SU-DHL-6 (cell line): ENCODE measurements around the gene BBS10.

ENCODE experiments used
- H2AFZ ChIP-seq: fragments of 200-600 bp; sonication (generic); 2 replicates; pipeline ENCODE4 v1.6.1; 2014; ENCODE audit warnings: low read depth, mild to moderate bottlenecking, moderate library complexity, mixed read lengths, antibody characterized with exemption, low read length; ENCODE audit not compliant: severe bottlenecking
- H3F3A ChIP-seq: fragments of 200-600 bp; shearing (Covaris generic); 2 replicates; pipeline ENCODE4 v1.6.0; 2016; ENCODE audit warnings: antibody characterized with exemption, mild to moderate bottlenecking; ENCODE audit not compliant: insufficient read depth
- H3K27ac ChIP-seq: fragments of 200-600 bp; sonication (generic); 2 replicates; pipeline ENCODE4 v1.5.1; 2016; ENCODE audit warnings: low read depth, mild to moderate bottlenecking, low read length, moderate library complexity, mixed read lengths
- H3K27me3 ChIP-seq: fragments of 200-600 bp; sonication (generic), shearing (Covaris generic); 2 replicates; pipeline ENCODE4 v1.6.0; 2014; ENCODE audit warnings: mild to moderate bottlenecking, low read length
- H3K36me3 ChIP-seq: fragments of 200-600 bp; sonication (generic); 2 replicates; pipeline ENCODE4 v1.6.1; 2014; ENCODE audit warnings: mild to moderate bottlenecking, low read length, mixed read lengths
- H3K4me2 ChIP-seq: fragments of 300-600, 200-600 bp; shearing (Covaris generic), sonication (generic); 2 replicates; pipeline ENCODE4 v1.6.0; 2014; ENCODE audit warnings: low read length, low read depth, mild to moderate bottlenecking; ENCODE audit not compliant: poor library complexity, severe bottlenecking
- H3K4me3 ChIP-seq: fragments of 200-600 bp; sonication (generic); 2 replicates; pipeline ENCODE4 v1.5.1; 2014; ENCODE audit warnings: antibody characterized with exemption, low read length, mild to moderate bottlenecking, mixed read lengths; ENCODE audit not compliant: insufficient read depth, poor library complexity, severe bottlenecking
- H3K79me2 ChIP-seq: fragments of 200-600 bp; sonication (generic); 2 replicates; pipeline ENCODE4 v1.6.1; 2014; ENCODE audit warnings: mild to moderate bottlenecking, low read length, moderate library complexity; ENCODE audit not compliant: insufficient read depth
- H3K9ac ChIP-seq: fragments of 200-600 bp; sonication (generic); 2 replicates; pipeline ENCODE4 v1.7.0; 2014; ENCODE audit warnings: mild to moderate bottlenecking, low read length
- H3K9me2 ChIP-seq: fragments of 200-600 bp; sonication (generic); replicated peaks from 2 replicates; pipeline ENCODE4 v1.6.1; 2014; ENCODE audit warnings: low read length; ENCODE audit not compliant: insufficient read depth
- H3K9me3 ChIP-seq: fragments of 200-600 bp; sonication (generic); 2 replicates; pipeline ENCODE4 v1.6.1; 2014; ENCODE audit warnings: low read length, mixed read lengths; ENCODE audit not compliant: insufficient read depth
- H4K20me1 ChIP-seq: fragments of 200-600 bp; sonication (generic); 2 replicates; pipeline ENCODE4 v1.6.1; 2014; ENCODE audit warnings: low read depth, mild to moderate bottlenecking, antibody characterized with exemption, low read length, moderate library complexity, mixed read lengths
- CTCF ChIP-seq: fragments of 200-600 bp; sonication (generic); IDR thresholded peaks from one replicate; pipeline ENCODE4 v1.5.1; 2017; ENCODE audit warnings: antibody characterized with exemption, mild to moderate bottlenecking, low read length, moderate library complexity; ENCODE audit not compliant: insufficient read depth, poor library complexity, severe bottlenecking
- EZH2phosphoT487 ChIP-seq: fragments of 200-600 bp; sonication (generic), shearing (Covaris generic); conservative IDR thresholded peaks from 2 replicates; pipeline ENCODE4 v1.6.1; 2018; ENCODE audit warnings: mild to moderate bottlenecking, antibody characterized with exemption, low read length, moderate library complexity, mixed read lengths

BBS10 gene

GRCh38 chr12:76375939-76376338 is 27.7 kb upstream of the BBS10 start:
- H3K4me2 ChIP-seq, result no peak overlapping the region
- no peak overlapping the region for H3K27ac ChIP-seq
- H3K79me2 ChIP-seq, result no peaks in the 10 kb centered on the region
- H4K20me1 ChIP-seq, result no peaks in the 10 kb centered on the region
- H3K9me2 ChIP-seq, result no peaks in the 10 kb centered on the region
- TF ChIP-seq EZH2phosphoT487 (no peak), CTCF (no peak)
- H2AFZ ChIP-seq, result no peak overlapping the region
- H3K9ac ChIP-seq, result no peak overlapping the region
- no peak overlapping the region for H3K4me3 ChIP-seq
- H3K27me3 ChIP-seq, result no peaks in the 10 kb centered on the region
- H3K9me3 ChIP-seq, result no peaks in the 10 kb centered on the region
- peaks cover 22% of the 10 kb centered on the region for H3K36me3 ChIP-seq
- peaks cover 5% of the 10 kb centered on the region; the same call in 1 of the 2 replicates for H3F3A ChIP-seq

DNA sequence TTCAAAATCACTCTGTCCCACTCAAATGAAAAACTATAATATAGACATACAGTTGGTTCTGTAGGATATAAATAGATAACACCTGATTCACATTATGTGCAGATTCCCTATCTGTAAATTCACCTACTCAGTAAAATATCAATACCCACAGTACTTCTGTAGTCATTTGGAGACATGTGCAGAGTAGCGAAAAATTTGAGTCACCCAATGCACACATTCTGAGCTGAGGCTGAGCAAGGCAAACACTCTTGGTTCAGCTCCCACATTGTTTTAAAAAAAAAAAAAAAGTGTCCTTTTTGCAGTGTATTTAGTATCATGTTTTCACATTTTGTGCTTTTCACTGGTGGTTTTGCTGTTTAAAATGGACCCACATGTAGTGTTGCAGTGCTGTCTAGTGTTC is 27.3 kb upstream of the BBS10 start:
- Histone ChIP-seq H3K4me2 (no peak overlapping the region), H3K36me3 (peaks cover 22% of the 10 kb centered on the region), H3K27ac (no peak overlapping the region), H3K79me2 (no peaks in the 10 kb centered on the region), H4K20me1 (no peaks in the 10 kb centered on the region), H3K27me3 (no peaks in the 10 kb centered on the region), H3K9me3 (no peaks in the 10 kb centered on the region), H2AFZ (no peak overlapping the region), H3F3A (peaks cover under 1% of the 10 kb centered on the region; the same call in 1 of the 2 replicates), H3K4me3 (no peak overlapping the region), H3K9me2 (no peaks in the 10 kb centered on the region), H3K9ac (no peak overlapping the region)
- TF ChIP-seq CTCF, result no peak
- TF ChIP-seq EZH2phosphoT487, result no peak

GRCh38 chr12:76374386-76375020 is 26.3 kb upstream of the BBS10 start:
- H3K27me3 ChIP-seq, result no peaks in the 10 kb centered on the region
- no peaks in the 10 kb centered on the region for H3F3A ChIP-seq
- H3K79me2 ChIP-seq, result no peaks in the 10 kb centered on the region
- no peaks in the 10 kb centered on the region for H3K9me2 ChIP-seq
- no peak overlapping the region for H3K27ac ChIP-seq
- H3K4me2 ChIP-seq, result no peak overlapping the region
- no peak overlapping the region for H2AFZ ChIP-seq
- H3K9me3 ChIP-seq, result no peaks in the 10 kb centered on the region
- H4K20me1 ChIP-seq, result no peaks in the 10 kb centered on the region
- H3K9ac ChIP-seq, result no peak overlapping the region
- H3K36me3 ChIP-seq, result peaks cover 23% of the 10 kb centered on the region
- H3K4me3 ChIP-seq, result no peak overlapping the region
- TF ChIP-seq CTCF, result no peak
- no peak for TF ChIP-seq EZH2phosphoT487
